Ovary (tissue), 3 donors: ENCODE results near the gene LARP6.

ENCODE experiments used
- POLR2A ChIP-seq: fragments of 450-650 bp; IDR thresholded peaks from one replicate; pipeline ENCODE4 v1.6.1; 2017; ENCODE audit warnings: antibody characterized with exemption, mild to moderate bottlenecking, moderate library complexity
- TF ChIP-seq, protein P1 (sequence below), 3 donors: fragments of 450-650 bp in 2 of 3; fragments of 200-600 bp in 1 of 3; IDR thresholded peaks; one replicate each; pipeline versions ENCODE4 v1.5.1 to v1.8.0; 2016 to 2022; ENCODE audit warnings: antibody characterized with exemption in 3 of 3, mild to moderate bottlenecking in 1 of 3
- donor health status: DM: no; HTN: no; CAD: no.

DNA sequence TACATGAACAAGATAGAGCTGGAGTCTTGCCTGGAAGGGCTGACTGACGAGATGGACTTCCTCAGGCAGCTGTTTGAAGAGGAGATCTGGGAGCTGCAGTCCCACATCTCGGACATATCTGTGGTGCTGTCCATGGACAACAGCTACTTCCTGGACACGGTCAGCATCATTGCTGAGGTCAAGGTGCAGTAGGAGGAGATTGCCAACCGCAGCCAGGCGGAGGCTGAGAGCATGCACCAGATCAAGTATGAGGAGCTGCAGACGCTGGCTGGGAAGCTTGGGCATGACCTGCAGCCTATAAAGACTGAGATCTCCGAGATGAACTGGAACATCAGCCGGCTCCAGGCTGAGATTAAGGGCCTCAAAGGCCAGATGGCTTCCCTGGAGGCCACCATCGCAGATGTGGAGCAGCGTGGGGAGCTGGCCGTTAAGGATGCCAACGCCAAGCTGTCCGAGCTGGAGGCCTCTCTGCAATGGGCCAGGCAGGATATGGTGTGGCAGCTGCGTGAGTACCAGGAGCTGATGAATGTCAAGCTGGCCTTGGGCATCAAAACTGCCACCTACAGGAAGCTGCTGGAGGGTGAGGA, 5.5 kb upstream of the LARP6 start:
- TF ChIP-seq, protein P1, sequence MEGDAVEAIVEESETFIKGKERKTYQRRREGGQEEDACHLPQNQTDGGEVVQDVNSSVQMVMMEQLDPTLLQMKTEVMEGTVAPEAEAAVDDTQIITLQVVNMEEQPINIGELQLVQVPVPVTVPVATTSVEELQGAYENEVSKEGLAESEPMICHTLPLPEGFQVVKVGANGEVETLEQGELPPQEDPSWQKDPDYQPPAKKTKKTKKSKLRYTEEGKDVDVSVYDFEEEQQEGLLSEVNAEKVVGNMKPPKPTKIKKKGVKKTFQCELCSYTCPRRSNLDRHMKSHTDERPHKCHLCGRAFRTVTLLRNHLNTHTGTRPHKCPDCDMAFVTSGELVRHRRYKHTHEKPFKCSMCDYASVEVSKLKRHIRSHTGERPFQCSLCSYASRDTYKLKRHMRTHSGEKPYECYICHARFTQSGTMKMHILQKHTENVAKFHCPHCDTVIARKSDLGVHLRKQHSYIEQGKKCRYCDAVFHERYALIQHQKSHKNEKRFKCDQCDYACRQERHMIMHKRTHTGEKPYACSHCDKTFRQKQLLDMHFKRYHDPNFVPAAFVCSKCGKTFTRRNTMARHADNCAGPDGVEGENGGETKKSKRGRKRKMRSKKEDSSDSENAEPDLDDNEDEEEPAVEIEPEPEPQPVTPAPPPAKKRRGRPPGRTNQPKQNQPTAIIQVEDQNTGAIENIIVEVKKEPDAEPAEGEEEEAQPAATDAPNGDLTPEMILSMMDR (IDR thresholded peaks at IDR 0.05): no peak
- TF ChIP-seq POLR2A: no peak
